Esophagus muscularis mucosa (tissue), 4 donors: ENCODE data around the gene UBE2O. TPM values are rescaled to one million over a fixed set of nuclear protein-coding genes. Genes with fewer than 3 reads are reported as not detected.

Experiments used
- DNase-seq: peaks from one replicate; pipeline ENCODE4 v3.0.0-alpha.2; 2017; ENCODE audit errors: extremely low spot score
- H3K27ac ChIP-seq, 4 donors: fragments of 200-600 bp; sonication (generic); replicated peaks in 1 of 4; 1 replicate in 3 of 4; 2 replicates in 1 of 4; pipeline ENCODE4 v1.5.1; 2016 to 2019; ENCODE audit warnings: mild to moderate bottlenecking in 1 of 4
- H3K27me3 ChIP-seq, 4 donors: fragments of 200-600 bp; sonication (generic); one replicate each; pipeline versions ENCODE4 v1.5.1 to v1.6.0; 2016 to 2019
- H3K36me3 ChIP-seq, 4 donors: fragments of 200-600 bp; sonication (generic); one replicate each; pipeline ENCODE4 v1.5.1; 2016 to 2019
- H3K4me1 ChIP-seq, 4 donors: fragments of 200-600 bp; sonication (generic); one replicate each; pipeline ENCODE4 v1.5.1; 2016 to 2019
- H3K4me3 ChIP-seq, 4 donors: fragments of 200-600 bp; sonication (generic); 1 replicate in 2 of 4; 2 replicates in 2 of 4; pipeline ENCODE4 v1.5.1; 2016 to 2019; ENCODE audit warnings: mild to moderate bottlenecking in 4 of 4, moderate library complexity in 1 of 4
- H3K9me3 ChIP-seq, 4 donors: fragments of 200-600 bp; sonication (generic); 1 replicate in 3 of 4; 2 replicates in 1 of 4; pipeline ENCODE4 v1.5.1; 2016 to 2019
- EP300 ChIP-seq: sonication (generic); formaldehyde crosslinking; IDR thresholded peaks from one replicate; pipeline ENCODE4 v1.6.1; 2017; ENCODE audit warnings: antibody characterized with exemption
- POLR2A ChIP-seq: fragments of 450-650 bp; IDR thresholded peaks from one replicate; pipeline ENCODE4 v1.6.1; 2017; ENCODE audit warnings: antibody characterized with exemption, moderate library complexity, mild to moderate bottlenecking, low read depth
- POLR2AphosphoS5 ChIP-seq, 2 donors: sonication (generic); formaldehyde crosslinking; IDR thresholded peaks; one replicate each; pipeline ENCODE4 v1.6.1; 2017; ENCODE audit warnings: antibody characterized with exemption in 2 of 2
- WGBS: methylation state at CpG from one replicate; pipeline ENCODE4 v1.1.5; 2018; 5-methylcytosine and 5-hydroxymethylcytosine counted together
- intact Hi-C: fragments of 100-400 bp; cut with DNase I; formaldehyde crosslinking; loops from one replicate; pipeline ENCODE4 v1.15.1; 2023
- total RNA-seq, 4 donors: library from RNA; depleted of rRNA; stranded (reverse); fragments of >200 nt; gene quantifications; one replicate each; pipeline versions ENCODE4 v1.1.0 to v1.2.1, GENCODE V29; 2016
- TF ChIP-seq, protein P1 (sequence below), 3 experiments: fragments of 200-600 bp in 2 of 3; fragments of 450-650 bp in 1 of 3; sonication (generic) in 2 of 3; IDR thresholded peaks; one replicate each; pipeline ENCODE4 v1.5.1; 2017 to 2019; ENCODE audit warnings: antibody characterized with exemption in 3 of 3, mild to moderate bottlenecking in 2 of 3, moderate library complexity in 1 of 3

UBE2O gene
- total RNA-seq, 4 donors from 2014 or later: 14.1 to 21.7 (median 19.0) TPM

DNA sequence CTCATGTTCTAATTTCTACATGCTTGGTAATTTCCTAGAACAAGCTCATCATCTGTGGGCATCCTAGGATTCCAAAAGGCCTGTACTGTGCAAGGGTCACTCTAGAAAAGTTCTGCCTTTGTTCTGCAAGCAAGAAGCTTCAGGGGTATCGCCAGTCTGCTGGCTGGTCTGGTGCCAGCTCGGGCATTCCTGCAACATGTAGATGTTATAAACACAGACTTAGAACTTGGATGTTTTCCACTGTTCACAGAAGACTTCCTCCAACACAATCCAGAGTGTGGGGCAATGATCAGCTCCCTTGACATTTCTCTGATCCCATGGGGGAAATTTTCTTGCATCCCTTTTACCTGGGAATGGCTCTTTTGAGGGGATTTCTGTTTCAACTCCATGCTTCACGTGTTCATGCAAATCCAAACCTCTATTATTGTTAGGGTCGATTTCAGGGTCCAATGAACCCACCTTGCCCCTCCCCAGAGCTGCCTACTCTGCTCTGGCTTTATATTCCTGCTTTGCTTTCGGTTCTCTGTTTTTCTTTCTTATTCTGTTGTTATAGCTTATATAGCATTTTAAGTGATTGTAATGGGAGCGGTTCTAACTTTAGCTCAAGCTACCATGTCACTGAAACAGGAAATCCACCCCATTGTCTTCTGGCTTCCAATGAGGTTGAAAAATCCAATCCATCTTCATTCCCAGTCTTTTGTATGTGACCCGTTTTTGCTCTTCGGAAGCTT is 25.3 kb downstream of the UBE2O start:
- Histone ChIP-seq H3K4me3 (no peak overlapping the region), H3K4me1 (peaks cover 14 to 47% (median 19%) of the 10 kb centered on the region in 4 donors), H3K9me3 (no peaks in the 10 kb centered on the region), H3K27me3 (no peaks in the 10 kb centered on the region), H3K27ac (peak overlapping the region in 2 of 4 donors; percentile 2 to 33), H3K36me3 (no peaks in the 10 kb centered on the region)
- TF ChIP-seq EP300: no peak
- TF ChIP-seq, protein P1, sequence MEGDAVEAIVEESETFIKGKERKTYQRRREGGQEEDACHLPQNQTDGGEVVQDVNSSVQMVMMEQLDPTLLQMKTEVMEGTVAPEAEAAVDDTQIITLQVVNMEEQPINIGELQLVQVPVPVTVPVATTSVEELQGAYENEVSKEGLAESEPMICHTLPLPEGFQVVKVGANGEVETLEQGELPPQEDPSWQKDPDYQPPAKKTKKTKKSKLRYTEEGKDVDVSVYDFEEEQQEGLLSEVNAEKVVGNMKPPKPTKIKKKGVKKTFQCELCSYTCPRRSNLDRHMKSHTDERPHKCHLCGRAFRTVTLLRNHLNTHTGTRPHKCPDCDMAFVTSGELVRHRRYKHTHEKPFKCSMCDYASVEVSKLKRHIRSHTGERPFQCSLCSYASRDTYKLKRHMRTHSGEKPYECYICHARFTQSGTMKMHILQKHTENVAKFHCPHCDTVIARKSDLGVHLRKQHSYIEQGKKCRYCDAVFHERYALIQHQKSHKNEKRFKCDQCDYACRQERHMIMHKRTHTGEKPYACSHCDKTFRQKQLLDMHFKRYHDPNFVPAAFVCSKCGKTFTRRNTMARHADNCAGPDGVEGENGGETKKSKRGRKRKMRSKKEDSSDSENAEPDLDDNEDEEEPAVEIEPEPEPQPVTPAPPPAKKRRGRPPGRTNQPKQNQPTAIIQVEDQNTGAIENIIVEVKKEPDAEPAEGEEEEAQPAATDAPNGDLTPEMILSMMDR (IDR thresholded peaks at IDR 0.05): no peak
- no peak for TF ChIP-seq POLR2A
- TF ChIP-seq POLR2AphosphoS5 (IDR thresholded peaks at IDR 0.05): no peak
- 82% methylated on average over 8 of the region's 8 CpGs for WGBS
- intact Hi-C loops: no loop called here
- no peak for DNase-seq

DNA sequence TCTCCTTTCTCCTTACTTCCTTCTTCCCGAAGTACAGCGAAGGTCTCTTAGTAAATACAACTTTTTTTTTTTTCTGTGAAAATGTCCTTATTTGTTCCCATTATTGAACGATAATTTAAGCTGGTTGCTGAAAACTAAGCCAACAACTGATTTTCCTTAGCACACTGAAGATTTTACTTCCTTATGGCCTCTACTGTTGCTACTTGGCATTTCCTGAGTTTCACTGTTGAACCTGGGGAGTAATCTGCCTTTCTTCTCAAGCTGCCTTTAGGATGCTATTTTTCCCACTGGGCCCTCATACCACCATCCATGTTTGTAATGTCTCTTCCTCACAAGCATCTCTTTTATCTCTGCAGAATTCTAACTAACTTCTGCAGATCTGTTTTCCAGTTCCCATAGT is 26.1 kb downstream of the UBE2O start:
- no peak overlapping the region for H3K4me3 ChIP-seq
- no peak overlapping the region for H3K27ac ChIP-seq
- peaks cover 14 to 43% (median 17%) of the 10 kb centered on the region in 4 donors for H3K4me1 ChIP-seq
- intact Hi-C loops: no loop called here
- H3K27me3 ChIP-seq: no peaks in the 10 kb centered on the region
- H3K9me3 ChIP-seq: no peaks in the 10 kb centered on the region
- TF ChIP-seq POLR2AphosphoS5 (IDR thresholded peaks at IDR 0.05): no peak
- TF ChIP-seq EP300: no peak
- TF ChIP-seq, protein P1 (IDR thresholded peaks at IDR 0.05): no peak
- no peak for TF ChIP-seq POLR2A
- H3K36me3 ChIP-seq: no peaks in the 10 kb centered on the region
- no peak for DNase-seq
- 78% methylated on average over 3 of the region's 3 CpGs for WGBS

DNA sequence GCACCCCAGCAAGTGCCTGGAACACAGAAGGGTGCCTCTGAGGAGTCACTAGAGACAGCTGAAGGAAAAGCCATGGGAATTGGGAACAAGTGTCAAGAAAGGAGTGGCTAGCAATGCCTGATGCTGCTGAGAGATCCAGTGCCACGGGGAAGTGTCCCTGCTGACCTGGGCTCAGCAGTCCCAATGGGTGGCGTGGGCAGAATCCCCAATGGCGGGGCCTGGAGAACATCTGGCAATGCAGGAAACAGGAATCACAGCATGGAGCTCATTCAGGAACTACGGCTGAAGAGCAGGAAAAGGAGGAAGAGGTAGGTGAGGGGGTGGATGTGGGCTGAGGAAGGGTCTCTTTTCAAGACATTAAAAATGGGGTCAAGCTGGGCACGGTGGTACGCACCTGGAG is 30.1 kb downstream of the UBE2O start:
- TF ChIP-seq EP300 (no peak), POLR2A (no peak), POLR2AphosphoS5 (IDR thresholded peaks at IDR 0.05) (no peak)
- TF ChIP-seq, protein P1 (IDR thresholded peaks at IDR 0.05): no peak
- Histone ChIP-seq H3K27ac (no peak overlapping the region), H3K36me3 (no peaks in the 10 kb centered on the region), H3K4me1 (peaks cover 27 to 38% (median 30%) of the 10 kb centered on the region in 4 donors), H3K4me3 (no peak overlapping the region), H3K9me3 (no peaks in the 10 kb centered on the region), H3K27me3 (no peaks in the 10 kb centered on the region)
- WGBS: 94% methylated on average over 6 of the region's 6 CpGs
- intact Hi-C loops: no loop called here
- DNase-seq: no peak

DNA sequence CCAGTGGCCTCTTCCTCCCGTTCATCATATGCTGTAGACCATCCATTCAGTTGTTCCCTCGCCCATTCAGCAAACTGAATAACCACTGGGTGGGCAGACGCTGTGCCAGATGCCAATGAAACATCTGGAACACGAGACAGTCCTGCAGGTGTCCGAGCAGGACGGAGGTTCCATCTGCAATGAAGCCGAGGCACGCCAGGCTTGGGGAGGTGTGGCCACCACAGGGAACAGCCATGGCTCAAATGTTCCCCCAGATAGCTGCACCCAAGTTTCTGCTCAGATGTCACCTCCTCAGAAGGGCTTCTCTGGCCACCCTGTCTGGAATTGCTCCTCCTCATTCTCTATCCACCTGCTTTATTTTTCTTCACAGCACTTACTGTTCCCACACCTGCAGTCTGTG is 30.5 kb downstream of the UBE2O start:
- H3K36me3 ChIP-seq: no peaks in the 10 kb centered on the region
- H3K27me3 ChIP-seq: no peaks in the 10 kb centered on the region
- intact Hi-C loops: no loop called here
- H3K9me3 ChIP-seq: no peaks in the 10 kb centered on the region
- no peak overlapping the region for H3K27ac ChIP-seq
- 95% methylated on average over 8 of the region's 8 CpGs for WGBS
- TF ChIP-seq POLR2A (no peak), POLR2AphosphoS5 (IDR thresholded peaks at IDR 0.05) (no peak), EP300 (no peak)
- TF ChIP-seq, protein P1 (IDR thresholded peaks at IDR 0.05): no peak
- peaks cover 22 to 33% (median 25%) of the 10 kb centered on the region in 4 donors for H3K4me1 ChIP-seq
- DNase-seq: no peak
- no peak overlapping the region for H3K4me3 ChIP-seq

DNA sequence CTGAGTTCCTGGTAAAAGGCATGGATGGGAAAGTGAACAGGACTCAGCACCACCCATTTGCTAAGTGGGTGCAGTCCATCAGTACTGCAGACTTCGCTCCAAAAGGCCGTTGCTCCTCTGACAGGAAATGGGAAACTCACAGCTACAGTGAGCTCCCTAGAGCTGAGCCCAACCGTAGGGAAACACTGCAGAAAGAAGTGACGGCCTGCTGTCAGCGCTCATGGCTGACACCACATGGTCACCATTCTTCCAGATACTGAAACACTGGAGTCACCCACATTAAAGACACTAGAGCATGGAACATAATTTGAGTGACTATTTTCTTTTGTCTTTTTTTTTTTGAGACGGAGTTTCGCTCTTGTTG is 31.9 kb downstream of the UBE2O start:
- Histone ChIP-seq H3K27me3 (no peaks in the 10 kb centered on the region), H3K4me1 (peaks cover 16 to 24% (median 22%) of the 10 kb centered on the region in 4 donors), H3K4me3 (no peak overlapping the region), H3K27ac (no peak overlapping the region), H3K36me3 (no peaks in the 10 kb centered on the region), H3K9me3 (no peaks in the 10 kb centered on the region)
- no peak for TF ChIP-seq EP300
- TF ChIP-seq, protein P1 (IDR thresholded peaks at IDR 0.05): no peak
- 56% methylated on average over 7 of the region's 7 CpGs for WGBS
- intact Hi-C loops: no loop called here
- DNase-seq: no peak
